ENCODE data around the gene NOP9. TPM values are rescaled to one million over a fixed set of nuclear protein-coding genes. Genes with fewer than 3 reads are reported as not detected.

Gene NOP9
- 10 to 100 TPM; 33.5 to 33.6 TPM for total RNA-seq

DNA sequence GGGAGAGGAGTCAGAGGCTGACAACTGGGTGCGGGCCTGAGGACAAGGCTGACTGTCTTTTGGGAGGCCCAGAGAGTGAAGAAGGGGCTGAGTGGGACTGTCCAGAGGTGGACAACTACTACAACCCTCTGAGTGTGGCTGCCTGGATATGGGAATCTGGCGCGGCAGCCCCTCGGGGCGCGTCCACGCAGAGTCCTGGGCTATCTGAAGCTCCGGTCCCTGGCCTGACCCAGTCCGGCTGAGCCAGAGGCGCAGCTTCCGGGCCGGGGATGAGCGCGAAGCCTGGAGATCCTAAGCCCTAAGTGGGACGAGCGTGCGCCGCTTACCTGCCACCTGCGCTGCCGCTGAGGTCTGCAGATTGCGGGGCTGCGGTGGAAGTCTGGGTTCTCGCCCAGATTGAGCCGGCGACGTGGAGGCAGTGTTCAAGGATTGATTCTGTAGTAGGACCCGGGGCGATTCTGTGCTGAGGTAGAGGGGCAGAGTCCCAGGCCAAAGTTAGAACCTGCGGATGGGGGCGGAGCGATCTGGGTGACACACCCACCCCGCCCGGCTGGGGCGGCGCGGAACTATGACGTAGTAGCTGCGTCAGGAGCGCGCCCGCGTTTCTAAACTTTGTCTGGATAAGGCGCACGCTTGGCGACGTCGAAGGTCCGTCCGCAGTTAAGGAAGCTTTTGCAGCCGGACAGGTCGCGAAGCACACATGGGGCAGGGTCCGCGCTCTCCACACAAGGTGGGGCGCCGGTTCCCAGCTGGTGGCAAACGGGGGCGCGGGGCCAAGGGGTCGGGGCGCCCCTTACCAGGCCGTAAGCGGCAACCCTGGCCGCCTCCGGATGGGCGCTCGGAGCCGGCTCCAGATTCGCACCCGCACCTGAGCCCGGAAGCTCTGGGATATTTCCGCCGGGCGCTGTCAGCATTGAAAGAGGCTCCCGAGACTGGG, at the start of gene NOP9, which contains the start of gene DHRS1:
Gene NOP9, plus strand, starts transcription at position 596 of the 937 bp plus-strand sequence. Its CDS starts 105 bp downstream, at position 701.
Gene DHRS1, minus strand, starts transcription at position 526 of the 937 bp plus-strand sequence. CDS start 674 bp downstream, outside the sequence.
- TF ChIP-seq, protein P1, sequence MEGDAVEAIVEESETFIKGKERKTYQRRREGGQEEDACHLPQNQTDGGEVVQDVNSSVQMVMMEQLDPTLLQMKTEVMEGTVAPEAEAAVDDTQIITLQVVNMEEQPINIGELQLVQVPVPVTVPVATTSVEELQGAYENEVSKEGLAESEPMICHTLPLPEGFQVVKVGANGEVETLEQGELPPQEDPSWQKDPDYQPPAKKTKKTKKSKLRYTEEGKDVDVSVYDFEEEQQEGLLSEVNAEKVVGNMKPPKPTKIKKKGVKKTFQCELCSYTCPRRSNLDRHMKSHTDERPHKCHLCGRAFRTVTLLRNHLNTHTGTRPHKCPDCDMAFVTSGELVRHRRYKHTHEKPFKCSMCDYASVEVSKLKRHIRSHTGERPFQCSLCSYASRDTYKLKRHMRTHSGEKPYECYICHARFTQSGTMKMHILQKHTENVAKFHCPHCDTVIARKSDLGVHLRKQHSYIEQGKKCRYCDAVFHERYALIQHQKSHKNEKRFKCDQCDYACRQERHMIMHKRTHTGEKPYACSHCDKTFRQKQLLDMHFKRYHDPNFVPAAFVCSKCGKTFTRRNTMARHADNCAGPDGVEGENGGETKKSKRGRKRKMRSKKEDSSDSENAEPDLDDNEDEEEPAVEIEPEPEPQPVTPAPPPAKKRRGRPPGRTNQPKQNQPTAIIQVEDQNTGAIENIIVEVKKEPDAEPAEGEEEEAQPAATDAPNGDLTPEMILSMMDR (IDR thresholded peaks at IDR 0.05) = no peak
- DNase-seq (peak; percentile 94), ATAC-seq (peak; percentile 76)
- Mint-ChIP-seq H3K36me3 (ENCODE audit: low read depth) (peaks cover 30% of the 10 kb centered on the region), H3K4me3 (peak within 1 kb of the TSS; percentile 89), H3K9me3 (no peaks in the 10 kb centered on the region), H3K27ac (peak within 1 kb of the TSS; percentile 88), H3K27me3 (no peaks in the 10 kb centered on the region), H3K4me1 (ENCODE audit: low read depth) (peaks cover 40% of the 10 kb centered on the region)
- ChIA-PET CTCF (interaction anchor here (0.9 to 28.2 kb wide), 15 partner anchors 9 to 139 kb away, joined by 3 to 873 read pairs (median 10); partner anchors contain the start of genes CHMP4A, CIDEB, GMPR2 and IRF9), POLR2A (interaction anchor here (0.5 to 6.5 kb wide), 17 partner anchors 9 to 139 kb away, joined by 3 to 54 read pairs (median 7); partner anchors contain the start of genes GMPR2, LTB4R, LTB4R2 and MDP1)
- intact Hi-C loops (cut with micrococcal nuclease) = no loop called here

DNA sequence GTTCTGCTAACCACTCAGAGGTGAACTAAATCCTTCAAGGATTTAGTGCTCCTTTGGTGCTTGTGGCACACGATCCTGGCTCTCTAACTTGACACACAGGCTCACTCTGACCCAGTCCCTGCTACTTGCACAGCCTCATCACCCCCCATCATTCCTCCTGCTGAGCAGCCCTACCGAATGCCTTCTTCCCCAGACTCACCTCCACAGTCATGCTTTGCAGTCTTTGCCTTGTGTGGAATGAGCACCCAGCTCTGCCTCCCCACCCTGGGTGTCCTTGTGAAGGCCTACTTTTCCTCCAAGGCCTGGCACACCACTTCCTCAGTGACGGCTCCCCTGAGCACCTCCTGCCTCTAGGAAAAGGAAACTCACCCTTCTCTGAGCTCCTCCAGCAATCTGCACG, 49.3 kb upstream of the NOP9 start:
- Mint-ChIP-seq H3K27me3 (no peaks in the 10 kb centered on the region), H3K27ac (peak overlapping the region; percentile 9), H3K9me3 (no peaks in the 10 kb centered on the region), H3K4me1 (ENCODE audit: low read depth) (peaks cover 25% of the 10 kb centered on the region), H3K36me3 (ENCODE audit: low read depth) (no peaks in the 10 kb centered on the region), H3K4me3 (no peak overlapping the region)
- CTCF ChIA-PET = interaction anchor here (1.2 to 27.8 kb wide), 6 partner anchors 8 to 187 kb away, joined by 3 to 873 read pairs (median 12); partner anchors contain the start of genes CIDEB, DHRS1, LTB4R and LTB4R2
- ATAC-seq (no peak), DNase-seq (no peak)
- POLR2A ChIA-PET = interaction anchor here (1.3 kb wide), 1 partner anchor 47 kb away, joined by 3 read pairs; no protein-coding TSS in a partner anchor
- intact Hi-C loops (cut with micrococcal nuclease) = no loop called here
- TF ChIP-seq, protein P1 (IDR thresholded peaks at IDR 0.05) = no peak

DNA sequence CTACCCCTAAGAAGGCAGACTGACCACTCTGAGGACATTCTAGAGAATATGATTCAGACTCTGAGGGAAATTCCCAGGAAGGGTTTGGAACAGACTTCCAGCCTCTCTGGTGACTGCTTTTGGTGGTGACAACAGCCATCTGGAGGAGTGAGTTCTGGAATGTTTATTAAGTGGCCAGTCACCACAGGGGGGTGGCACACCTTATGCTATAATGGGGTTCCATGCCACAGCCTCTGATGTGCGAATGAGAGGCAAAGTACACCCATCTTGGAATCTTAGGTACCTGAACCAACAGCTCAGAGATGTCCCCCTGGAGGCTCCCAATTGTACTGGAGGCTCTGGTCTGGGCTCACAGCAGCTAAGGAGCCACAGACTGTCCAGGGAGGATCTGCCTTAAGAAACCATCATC, 47.8 kb upstream of the NOP9 start:
- no peak overlapping the region for H3K4me3 Mint-ChIP-seq
- no peak overlapping the region for H3K27ac Mint-ChIP-seq
- no peaks in the 10 kb centered on the region for H3K9me3 Mint-ChIP-seq
- ChIA-PET POLR2A (interaction anchor here (0.8 to 1.0 kb wide), 3 partner anchors 14 to 18 kb away, joined by 3 to 5 read pairs (median 3); no protein-coding TSS in a partner anchor), CTCF (interaction anchor here (1.0 to 27.8 kb wide), 5 partner anchors 9 to 49 kb away, joined by 3 to 873 read pairs (median 17); partner anchors contain the start of genes CIDEB, DHRS1, LTB4R and LTB4R2)
- no peaks in the 10 kb centered on the region for H3K27me3 Mint-ChIP-seq
- TF ChIP-seq, protein P1 (IDR thresholded peaks at IDR 0.05) = no peak
- peaks cover 22% of the 10 kb centered on the region for H3K4me1 Mint-ChIP-seq (ENCODE audit: low read depth)
- no peak for DNase-seq
- intact Hi-C loops (cut with micrococcal nuclease) = no loop called here
- ATAC-seq = no peak
- H3K36me3 Mint-ChIP-seq (ENCODE audit: low read depth) = no peaks in the 10 kb centered on the region

GRCh38 chr14:24252289-24253124, 47.1 kb upstream of the NOP9 start:
- H3K4me1 Mint-ChIP-seq (ENCODE audit: low read depth) = peaks cover 19% of the 10 kb centered on the region
- ChIA-PET CTCF (interaction anchor here (1.2 to 27.8 kb wide), 5 partner anchors 10 to 48 kb away, joined by 4 to 873 read pairs (median 17); partner anchors contain the start of genes CIDEB, DHRS1, LTB4R and LTB4R2), POLR2A (interaction anchor here (0.8 to 1.2 kb wide), 4 partner anchors 13 to 171 kb away, joined by 3 to 5 read pairs (median 3); no protein-coding TSS in a partner anchor)
- DNase-seq (no peak), ATAC-seq (no peak)
- H3K9me3 Mint-ChIP-seq = no peaks in the 10 kb centered on the region
- H3K27ac Mint-ChIP-seq = no peak overlapping the region
- H3K36me3 Mint-ChIP-seq (ENCODE audit: low read depth) = no peaks in the 10 kb centered on the region
- no peaks in the 10 kb centered on the region for H3K27me3 Mint-ChIP-seq
- TF ChIP-seq, protein P1 (IDR thresholded peaks at IDR 0.05) = no peak
- no peak overlapping the region for H3K4me3 Mint-ChIP-seq
- intact Hi-C loops (cut with micrococcal nuclease) = no loop called here
